Mammary epithelial cell (primary cell): ENCODE measurements around the gene ARMC6.

Experiments
- CTCF ChIP-seq, 2 donors: IDR thresholded peaks in 1 of 2; conservative IDR thresholded peaks in 1 of 2; 2 replicates each; pipeline ENCODE4 v1.5.1; 2011 to 2012; ENCODE audit warnings: inconsistent platforms in 2 of 2, low read length in 2 of 2, mild to moderate bottlenecking in 2 of 2, control low read depth in 1 of 2, low read depth in 1 of 2; ENCODE audit not compliant: insufficient read depth in 1 of 2; ENCODE audit errors: extremely low read depth in 1 of 2
- EZH2 ChIP-seq: IDR thresholded peaks from 2 replicates; pipeline ENCODE4 v1.6.1; 2012; ENCODE audit warnings: low read length, inconsistent platforms, borderline replicate concordance

- no peak for TF ChIP-seq EZH2
- no peak for TF ChIP-seq CTCF (conservative IDR thresholded peaks at IDR 0.05 in 1 of 2, IDR thresholded peaks at IDR 0.05 in 1 of 2; ENCODE audit: extremely low read depth in 1 of 2, insufficient read depth in 1 of 2, low read depth in 1 of 2, low read length in 2 of 2)
Observed at GRCh38 chr19:19079571-19079970, 46.2 kb downstream of the ARMC6 start.
